G401 (cell line): ENCODE data around the gene CPS1. TPM values are rescaled to one million over a fixed set of nuclear protein-coding genes. Genes with fewer than 3 reads are reported as not detected.

Source experiments
- DNase-seq: peaks from one replicate; pipeline ENCODE4 v3.0.0-alpha.2; 2015; ENCODE audit warnings: low spot score
- in situ Hi-C: cut with HindIII; loops from 2 replicates; pipeline ENCODE4 v1.10.0; 2016; ENCODE audit warnings: low sequenced_read_pairs, mixed read lengths
- total RNA-seq: library from RNA; depleted of rRNA; stranded (reverse); fragments of >200 nt; shearing (Covaris generic); gene quantifications from 2 replicates; pipeline ENCODE4 v1.2.3, GENCODE V29; 2014

Gene CPS1
- total RNA-seq, 1 experiment from 2014 or later, result 17.1 TPM

GRCh38 chr2:210544007-210544590, 12.3 kb upstream of the CPS1 start:
- in situ Hi-C loops, result no loop called here
- DNase-seq, result no peak

- no peak for DNase-seq
- in situ Hi-C loops, result no loop called here
These were observed 11.6 kb upstream of the CPS1 start for GRCh38 chr2:210544831-210545230.

GRCh38 chr2:210546424-210547208, 9.8 kb upstream of the CPS1 start:
- DNase-seq, result peak; percentile 7
- in situ Hi-C loops, result no loop called here

GRCh38 chr2:210548031-210548430, 8.4 kb upstream of the CPS1 start:
- in situ Hi-C loops, result no loop called here
- DNase-seq, result no peak

GRCh38 chr2:210548878-210549384, 7.5 kb upstream of the CPS1 start:
- in situ Hi-C loops, result no loop called here
- no peak for DNase-seq

- no peak for DNase-seq
- in situ Hi-C loops, result no loop called here
These were observed 5.4 kb upstream of the CPS1 start for GRCh38 chr2:210551001-210551400.

- DNase-seq, result no peak
- in situ Hi-C loops, result no loop called here
These were observed 3.0 kb upstream of the CPS1 start for GRCh38 chr2:210553373-210553772.

GRCh38 chr2:210555555-210555954, 844 bp upstream of the CPS1 start:
- in situ Hi-C loops, result no loop called here
- DNase-seq, result no peak

- DNase-seq, result no peak
- in situ Hi-C loops, result no loop called here
These were observed 1.3 kb downstream of the CPS1 start for GRCh38 chr2:210557721-210558120.

GRCh38 chr2:210558708-210559107, 2.3 kb downstream of the CPS1 start:
- DNase-seq, result no peak
- in situ Hi-C loops, result no loop called here

- no peak for DNase-seq
- in situ Hi-C loops, result no loop called here
These were observed 2.8 kb downstream of the CPS1 start for GRCh38 chr2:210559182-210559581.

GRCh38 chr2:210561475-210561874, 5.1 kb downstream of the CPS1 start:
- no peak for DNase-seq
- in situ Hi-C loops, result no loop called here

- in situ Hi-C loops, result no loop called here
- DNase-seq, result no peak
These were observed 5.7 kb downstream of the CPS1 start for GRCh38 chr2:210562091-210562490.

- in situ Hi-C loops, result no loop called here
- DNase-seq, result no peak
These were observed 6.2 kb downstream of the CPS1 start for GRCh38 chr2:210562502-210563080.

GRCh38 chr2:210567279-210567678, 10.9 kb downstream of the CPS1 start:
- in situ Hi-C loops, result no loop called here
- no peak for DNase-seq

GRCh38 chr2:210568108-210568507, 11.7 kb downstream of the CPS1 start:
- DNase-seq, result no peak
- in situ Hi-C loops, result no loop called here

GRCh38 chr2:210577263-210578071, 21.1 kb downstream of the CPS1 start:
- peak; percentile 68 for DNase-seq

GRCh38 chr2:210584834-210585233, 28.4 kb downstream of the CPS1 start:
- in situ Hi-C loops, result no loop called here
- DNase-seq, result no peak

More at GRCh38 chr2:210577263-210578071, 21.1 kb downstream of the CPS1 start:
- in situ Hi-C loops, result no loop called here

GRCh38 chr2:210586381-210586780, 30.0 kb downstream of the CPS1 start:
- no peak for DNase-seq
- in situ Hi-C loops, result no loop called here

- no peak for DNase-seq
- in situ Hi-C loops, result no loop called here
These were observed 35.3 kb downstream of the CPS1 start for GRCh38 chr2:210591663-210592062.
